HFFc6 (cell line): ENCODE results near the gene CPSF2. TPM values are rescaled to one million over a fixed set of nuclear protein-coding genes. Genes with fewer than 3 reads are reported as not detected.

Source experiments
- DNase-seq: peaks from one replicate; pipeline ENCODE4 v3.0.0-alpha.2; 2018
- H3K27ac Mint-ChIP-seq: 2 replicates; pipeline ENCODE4 v1.8.0; 2020; ENCODE audit warnings: mild to moderate bottlenecking, mixed read lengths
- H3K27me3 Mint-ChIP-seq: 2 replicates; pipeline ENCODE4 v1.8.0; 2021; ENCODE audit warnings: mild to moderate bottlenecking, moderate library complexity, mixed read lengths; ENCODE audit not compliant: insufficient read depth
- H3K36me3 Mint-ChIP-seq: 2 replicates; pipeline ENCODE4 v1.8.0; 2021; ENCODE audit warnings: low read depth, mixed read lengths
- H3K4me1 Mint-ChIP-seq: 2 replicates; pipeline ENCODE4 v1.8.0; 2020; ENCODE audit warnings: low read depth, mixed read lengths
- H3K4me3 Mint-ChIP-seq: 2 replicates; pipeline ENCODE4 v1.8.0; 2020; ENCODE audit warnings: mild to moderate bottlenecking, moderate library complexity, mixed read lengths
- H3K9me3 Mint-ChIP-seq: 2 replicates; pipeline ENCODE4 v1.8.0; 2020; ENCODE audit warnings: mild to moderate bottlenecking, mixed read lengths
- total RNA-seq, 6 experiments: library from RNA; stranded (reverse); fragmentation: NEBNext Ultra II Directional; extraction: Animal tissue kit (Norgen Biotek cat#: 25700); gene quantifications; 2 replicates in 1 of 6; 3 replicates in 5 of 6; pipeline ENCODE4 v1.2.3, GENCODE V29; 2021
- TF ChIP-seq, protein P1 (sequence below): fragments of 200-600 bp; sonication (generic); IDR thresholded peaks from 2 replicates; pipeline ENCODE4 v1.5.0; 2021; ENCODE audit warnings: antibody characterized with exemption, mild to moderate bottlenecking

The CPSF2 gene
- total RNA-seq, 6 experiments from 2014 or later: 88.6 to 116 (median 105) TPM

DNA sequence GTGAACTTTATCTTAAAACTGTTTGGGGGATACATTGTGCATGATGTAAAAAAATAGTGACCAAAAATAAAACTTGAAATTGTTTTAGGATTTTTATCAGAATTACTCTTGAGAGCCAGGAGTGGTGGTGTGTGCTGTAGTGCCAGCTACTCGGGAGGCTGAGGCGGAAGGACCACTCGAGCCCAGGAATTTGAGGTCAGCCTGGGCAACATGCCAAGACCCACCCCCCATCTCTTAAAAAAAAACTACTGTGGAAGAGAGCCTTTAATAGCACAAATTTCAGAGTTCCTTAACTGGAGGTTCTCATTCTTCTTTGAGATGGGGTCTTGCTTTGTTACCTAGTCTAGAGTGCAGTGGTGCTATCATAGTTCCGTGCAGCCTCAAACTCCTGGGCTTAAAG lies 21.5 kb downstream of the CPSF2 start:
- no peak overlapping the region for H3K4me3 Mint-ChIP-seq
- no peak for DNase-seq

DNA sequence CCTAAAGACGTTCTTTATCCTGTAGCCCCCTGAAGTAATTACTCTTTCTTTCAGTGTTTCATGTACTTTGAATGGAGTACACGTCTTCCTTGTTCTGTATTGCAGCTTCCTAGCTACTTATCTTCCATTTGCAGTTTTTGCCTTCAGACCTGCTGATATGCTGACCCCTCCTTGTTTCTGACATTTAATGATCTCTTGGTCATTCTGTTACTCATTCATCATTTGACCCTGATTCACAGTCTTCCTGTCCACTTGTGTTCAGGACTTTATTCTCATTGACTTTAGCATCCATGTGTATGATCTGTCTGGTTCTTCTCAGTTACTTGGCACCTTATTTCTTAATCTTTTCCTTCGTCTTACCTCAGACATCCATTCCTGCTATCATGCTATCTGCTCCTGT lies 22.2 kb downstream of the CPSF2 start:
- Mint-ChIP-seq H3K27me3 (peaks cover 1% of the 10 kb centered on the region), H3K27ac (peak overlapping the region; percentile 21), H3K9me3 (no peaks in the 10 kb centered on the region), H3K36me3 (peaks cover 37% of the 10 kb centered on the region), H3K4me3 (no peak overlapping the region), H3K4me1 (peaks cover 25% of the 10 kb centered on the region)
- TF ChIP-seq, protein P1, sequence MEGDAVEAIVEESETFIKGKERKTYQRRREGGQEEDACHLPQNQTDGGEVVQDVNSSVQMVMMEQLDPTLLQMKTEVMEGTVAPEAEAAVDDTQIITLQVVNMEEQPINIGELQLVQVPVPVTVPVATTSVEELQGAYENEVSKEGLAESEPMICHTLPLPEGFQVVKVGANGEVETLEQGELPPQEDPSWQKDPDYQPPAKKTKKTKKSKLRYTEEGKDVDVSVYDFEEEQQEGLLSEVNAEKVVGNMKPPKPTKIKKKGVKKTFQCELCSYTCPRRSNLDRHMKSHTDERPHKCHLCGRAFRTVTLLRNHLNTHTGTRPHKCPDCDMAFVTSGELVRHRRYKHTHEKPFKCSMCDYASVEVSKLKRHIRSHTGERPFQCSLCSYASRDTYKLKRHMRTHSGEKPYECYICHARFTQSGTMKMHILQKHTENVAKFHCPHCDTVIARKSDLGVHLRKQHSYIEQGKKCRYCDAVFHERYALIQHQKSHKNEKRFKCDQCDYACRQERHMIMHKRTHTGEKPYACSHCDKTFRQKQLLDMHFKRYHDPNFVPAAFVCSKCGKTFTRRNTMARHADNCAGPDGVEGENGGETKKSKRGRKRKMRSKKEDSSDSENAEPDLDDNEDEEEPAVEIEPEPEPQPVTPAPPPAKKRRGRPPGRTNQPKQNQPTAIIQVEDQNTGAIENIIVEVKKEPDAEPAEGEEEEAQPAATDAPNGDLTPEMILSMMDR: no peak
- DNase-seq: no peak

More for the DNA sequence above, 21.5 kb downstream of the CPSF2 start:
- H3K36me3 Mint-ChIP-seq: peaks cover 37% of the 10 kb centered on the region
- TF ChIP-seq, protein P1: no peak
- H3K4me1 Mint-ChIP-seq: peaks cover 25% of the 10 kb centered on the region
- peak overlapping the region; percentile 26; the same call in 1 of the 2 replicates for H3K27ac Mint-ChIP-seq
- H3K27me3 Mint-ChIP-seq: peaks cover 1% of the 10 kb centered on the region
- no peaks in the 10 kb centered on the region for H3K9me3 Mint-ChIP-seq

- Mint-ChIP-seq H3K4me3 (no peak overlapping the region), H3K36me3 (peaks cover 39% of the 10 kb centered on the region), H3K9me3 (no peaks in the 10 kb centered on the region), H3K27me3 (peaks cover 1% of the 10 kb centered on the region), H3K4me1 (peaks cover 25% of the 10 kb centered on the region), H3K27ac (peak overlapping the region; percentile 22)
- TF ChIP-seq, protein P1: no peak
- DNase-seq: peak; percentile 22
These were observed 22.9 kb downstream of the CPSF2 start for GRCh38 chr14:92144708-92145107.

DNA sequence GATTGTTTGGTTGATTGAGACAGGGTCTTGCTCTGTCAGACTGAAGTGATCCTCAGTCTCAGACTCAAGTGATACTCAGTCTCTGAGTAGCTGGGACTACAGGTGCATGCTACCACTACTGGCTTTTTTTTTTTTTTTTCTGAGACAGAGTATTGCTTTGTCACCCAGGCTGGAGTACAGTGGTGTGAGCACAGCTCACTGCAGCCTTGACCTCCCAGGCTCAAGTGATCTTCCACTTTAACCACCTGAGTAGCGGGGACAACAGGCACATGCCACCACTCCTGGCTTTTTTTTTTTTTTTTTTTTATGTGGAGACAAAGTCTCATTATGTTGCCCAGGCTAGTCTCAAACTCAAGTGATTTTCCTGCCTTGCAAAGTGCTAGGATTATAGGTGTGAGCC lies 31.8 kb downstream of the CPSF2 start:
- Mint-ChIP-seq H3K9me3 (no peaks in the 10 kb centered on the region), H3K36me3 (peaks cover 28% of the 10 kb centered on the region), H3K4me1 (peaks cover 8% of the 10 kb centered on the region), H3K27ac (no peak overlapping the region; the same call in 1 of the 2 replicates), H3K27me3 (no peaks in the 10 kb centered on the region), H3K4me3 (no peak overlapping the region)
- DNase-seq: no peak
- TF ChIP-seq, protein P1: no peak

DNA sequence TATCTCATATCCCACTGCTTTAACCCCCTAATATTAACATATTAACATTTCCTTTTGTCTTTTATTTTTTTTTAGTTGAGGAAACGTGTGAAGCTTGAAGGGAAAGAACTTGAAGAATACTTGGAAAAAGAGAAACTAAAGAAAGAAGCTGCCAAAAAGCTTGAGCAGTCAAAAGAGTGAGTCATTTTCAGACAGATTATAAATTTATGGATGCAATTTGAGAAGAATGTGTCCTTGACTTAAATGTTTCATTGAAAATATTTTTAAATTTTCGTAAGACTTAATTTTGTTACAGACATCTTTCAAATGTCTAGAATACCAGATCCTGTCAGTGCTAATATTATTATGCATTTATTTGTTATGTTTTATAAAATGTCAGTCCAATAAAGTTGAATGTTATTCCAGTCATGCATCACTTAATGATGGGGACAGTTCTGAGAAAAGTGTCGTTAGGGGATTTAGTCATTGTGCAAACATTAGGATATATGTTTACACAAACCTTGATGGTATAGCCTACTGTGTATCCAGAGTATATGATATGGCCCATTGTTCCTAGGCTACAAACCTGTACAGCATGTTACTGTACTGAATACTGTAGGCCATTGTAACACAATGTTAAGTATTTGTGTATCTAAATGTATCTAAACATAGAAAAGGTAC lies 32.6 kb downstream of the CPSF2 start:
- DNase-seq: no peak
- Mint-ChIP-seq H3K36me3 (peaks cover 28% of the 10 kb centered on the region), H3K27me3 (no peaks in the 10 kb centered on the region), H3K9me3 (no peaks in the 10 kb centered on the region), H3K4me3 (no peak overlapping the region), H3K27ac (0 out of 2 replicates have a peak overlapping the region, but pooled peaks have one; percentile 26), H3K4me1 (peaks cover 8% of the 10 kb centered on the region)
- TF ChIP-seq, protein P1: no peak
